HEK293 (cell line): Measurements from ENCODE around the gene SLC43A1.

Experiments
- GLI4 ChIP-seq: fragments of 450-650 bp; formaldehyde crosslinking; IDR thresholded peaks from 2 replicates; pipeline ENCODE4 v1.5.1; 2016; ENCODE audit warnings: missing biosample characterization, missing genetic modification characterization
- KLF17 ChIP-seq: fragments of 450-650 bp; formaldehyde crosslinking; IDR thresholded peaks from 2 replicates; pipeline ENCODE4 v1.5.1; 2016; ENCODE audit warnings: missing biosample characterization, missing genetic modification characterization
- PRDM10 ChIP-seq: fragments of 450-650 bp; formaldehyde crosslinking; IDR thresholded peaks from 2 replicates; pipeline ENCODE4 v1.5.1; 2016; ENCODE audit warnings: missing biosample characterization, missing genetic modification characterization
- TRIM28 ChIP-seq: IDR thresholded peaks from 2 replicates; pipeline ENCODE4 v1.6.1; 2011; ENCODE audit warnings: low read length, control low read depth, borderline replicate concordance
- ZNF16 ChIP-seq: fragments of 450-650 bp; formaldehyde crosslinking; IDR thresholded peaks from 2 replicates; pipeline ENCODE4 v1.5.1; 2016; ENCODE audit warnings: low read depth, missing biosample characterization, missing genetic modification characterization
- ZNF335 ChIP-seq: fragments of 450-650 bp; formaldehyde crosslinking; conservative IDR thresholded peaks from 2 replicates; pipeline ENCODE4 v1.5.1; 2016; ENCODE audit warnings: missing biosample characterization, missing genetic modification characterization
- ZNF341 ChIP-seq: fragments of 450-650 bp; formaldehyde crosslinking; IDR thresholded peaks from 2 replicates; pipeline ENCODE4; 2016; ENCODE audit warnings: low read depth, missing biosample characterization, missing genetic modification characterization
- ZNF354C ChIP-seq: fragments of 450-650 bp; formaldehyde crosslinking; IDR thresholded peaks from 2 replicates; pipeline ENCODE4 v1.5.1; 2016; ENCODE audit warnings: missing biosample characterization, missing genetic modification characterization, low read depth, borderline replicate concordance
- ZNF366 ChIP-seq: fragments of 450-650 bp; formaldehyde crosslinking; conservative IDR thresholded peaks from 2 replicates; pipeline ENCODE4 v1.5.1; 2016; ENCODE audit warnings: missing biosample characterization, missing genetic modification characterization
- ZNF398 ChIP-seq: fragments of 450-650 bp; formaldehyde crosslinking; IDR thresholded peaks from 2 replicates; pipeline ENCODE4 v1.5.1; 2017; ENCODE audit warnings: missing biosample characterization, missing genetic modification characterization
- ZNF561 ChIP-seq: fragments of 450-650 bp; IDR thresholded peaks from 2 replicates; pipeline ENCODE4 v1.5.1; 2018; ENCODE audit warnings: missing biosample characterization, missing genetic modification characterization, borderline replicate concordance
- ZNF571 ChIP-seq: fragments of 450-650 bp; formaldehyde crosslinking; IDR thresholded peaks from 2 replicates; pipeline ENCODE4 v1.5.0; 2017; ENCODE audit warnings: missing biosample characterization, missing genetic modification characterization
- ZNF639 ChIP-seq: fragments of 450-650 bp; formaldehyde crosslinking; IDR thresholded peaks from 2 replicates; pipeline ENCODE4 v1.5.1; 2016; ENCODE audit warnings: missing biosample characterization, missing genetic modification characterization
- ZNF830 ChIP-seq: fragments of 450-650 bp; IDR thresholded peaks from 2 replicates; pipeline ENCODE4 v1.5.0; 2018; ENCODE audit warnings: missing biosample characterization, missing genetic modification characterization, low read depth, mild to moderate bottlenecking, moderate library complexity
- ZNF837 ChIP-seq: fragments of 450-650 bp; formaldehyde crosslinking; IDR thresholded peaks from 2 replicates; pipeline ENCODE4 v1.5.1; 2016; ENCODE audit warnings: missing biosample characterization, missing genetic modification characterization
- TF ChIP-seq, protein P1 (sequence below): fragments of 450-650 bp; formaldehyde crosslinking; IDR thresholded peaks from 2 replicates; pipeline ENCODE4 v1.5.1; 2016; ENCODE audit warnings: missing biosample characterization, missing genetic modification characterization
- TF ChIP-seq, protein P2 (sequence below): fragments of 450-650 bp; formaldehyde crosslinking; IDR thresholded peaks from 2 replicates; pipeline ENCODE4 v1.5.1; 2016; ENCODE audit warnings: missing biosample characterization, missing genetic modification characterization, borderline replicate concordance
- TF ChIP-seq, protein P3 (sequence below): fragments of 450-650 bp; formaldehyde crosslinking; IDR thresholded peaks from 2 replicates; pipeline ENCODE4 v1.5.1; 2016; ENCODE audit warnings: missing biosample characterization, missing genetic modification characterization
- TF ChIP-seq, protein P4 (sequence below): fragments of 450-650 bp; formaldehyde crosslinking; conservative IDR thresholded peaks from 2 replicates; pipeline ENCODE4 v1.5.1; 2016; ENCODE audit warnings: low read depth, missing biosample characterization, missing genetic modification characterization

Gene SLC43A1

DNA sequence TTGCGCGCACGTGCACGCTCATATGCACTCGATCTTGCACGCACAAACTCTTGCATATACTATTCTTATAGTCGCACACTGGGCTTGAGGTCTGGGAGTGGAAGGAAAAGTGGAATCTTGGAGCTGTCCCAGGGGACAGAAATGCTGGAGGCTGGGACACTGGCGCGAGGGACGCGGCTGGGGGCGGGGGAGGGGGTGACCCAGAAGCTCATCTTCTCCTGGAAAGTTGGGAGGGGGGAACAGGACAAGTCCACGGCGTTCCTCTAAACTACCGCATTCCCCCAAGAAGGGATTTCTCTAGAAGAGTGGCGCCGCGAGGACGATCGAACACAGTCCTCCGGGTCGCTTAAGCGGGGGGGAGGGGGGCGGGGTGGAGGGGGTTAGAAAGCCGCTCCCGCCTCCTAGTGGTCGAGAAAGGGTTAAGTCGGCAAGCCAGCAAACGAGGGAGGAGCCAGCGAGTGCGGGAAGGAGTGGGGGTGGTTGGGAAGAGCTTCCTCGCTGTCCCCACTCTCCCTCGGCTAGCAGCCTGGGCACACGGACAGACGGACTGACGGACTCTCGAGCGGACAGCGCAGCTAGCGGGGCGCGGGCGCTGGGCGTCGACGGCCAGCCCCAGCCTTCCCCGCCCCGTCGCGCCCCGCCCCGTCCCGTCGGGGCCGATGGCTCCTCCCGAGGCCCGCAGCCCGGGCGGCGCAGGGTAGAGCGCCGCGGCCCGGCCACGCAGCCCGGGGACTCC is 55.3 kb downstream of the SLC43A1 start, which contains the start of gene RTN4RL2 (continued):
- TF ChIP-seq, protein P1, sequence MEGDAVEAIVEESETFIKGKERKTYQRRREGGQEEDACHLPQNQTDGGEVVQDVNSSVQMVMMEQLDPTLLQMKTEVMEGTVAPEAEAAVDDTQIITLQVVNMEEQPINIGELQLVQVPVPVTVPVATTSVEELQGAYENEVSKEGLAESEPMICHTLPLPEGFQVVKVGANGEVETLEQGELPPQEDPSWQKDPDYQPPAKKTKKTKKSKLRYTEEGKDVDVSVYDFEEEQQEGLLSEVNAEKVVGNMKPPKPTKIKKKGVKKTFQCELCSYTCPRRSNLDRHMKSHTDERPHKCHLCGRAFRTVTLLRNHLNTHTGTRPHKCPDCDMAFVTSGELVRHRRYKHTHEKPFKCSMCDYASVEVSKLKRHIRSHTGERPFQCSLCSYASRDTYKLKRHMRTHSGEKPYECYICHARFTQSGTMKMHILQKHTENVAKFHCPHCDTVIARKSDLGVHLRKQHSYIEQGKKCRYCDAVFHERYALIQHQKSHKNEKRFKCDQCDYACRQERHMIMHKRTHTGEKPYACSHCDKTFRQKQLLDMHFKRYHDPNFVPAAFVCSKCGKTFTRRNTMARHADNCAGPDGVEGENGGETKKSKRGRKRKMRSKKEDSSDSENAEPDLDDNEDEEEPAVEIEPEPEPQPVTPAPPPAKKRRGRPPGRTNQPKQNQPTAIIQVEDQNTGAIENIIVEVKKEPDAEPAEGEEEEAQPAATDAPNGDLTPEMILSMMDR (tag by site-specific recombination) = peak; percentile 11; the same call in 1 of the 2 replicates
- TF ChIP-seq ZNF341 (tag by site-specific recombination) (peak; percentile 91), ZNF561 (tag by site-specific recombination) (no peak), ZNF830 (tag by site-specific recombination) (no peak), ZNF366 (tag by site-specific recombination) (no peak), ZNF639 (tag by site-specific recombination) (no peak), ZNF354C (tag by site-specific recombination) (no peak), ZNF837 (no peak), GLI4 (tag by site-specific recombination) (no peak), ZNF335 (tag by site-specific recombination) (no peak), ZNF398 (peak; percentile 35; the same call in 1 of the 2 replicates), ZNF571 (tag by site-specific recombination) (no peak), TRIM28 (no peak), KLF17 (tag by site-specific recombination) (0 out of 2 replicates have a peak, but pooled peaks have one; percentile 32), PRDM10 (tag by site-specific recombination) (peak; percentile 95), ZNF16 (tag by site-specific recombination) (no peak)
- TF ChIP-seq, protein P2, sequence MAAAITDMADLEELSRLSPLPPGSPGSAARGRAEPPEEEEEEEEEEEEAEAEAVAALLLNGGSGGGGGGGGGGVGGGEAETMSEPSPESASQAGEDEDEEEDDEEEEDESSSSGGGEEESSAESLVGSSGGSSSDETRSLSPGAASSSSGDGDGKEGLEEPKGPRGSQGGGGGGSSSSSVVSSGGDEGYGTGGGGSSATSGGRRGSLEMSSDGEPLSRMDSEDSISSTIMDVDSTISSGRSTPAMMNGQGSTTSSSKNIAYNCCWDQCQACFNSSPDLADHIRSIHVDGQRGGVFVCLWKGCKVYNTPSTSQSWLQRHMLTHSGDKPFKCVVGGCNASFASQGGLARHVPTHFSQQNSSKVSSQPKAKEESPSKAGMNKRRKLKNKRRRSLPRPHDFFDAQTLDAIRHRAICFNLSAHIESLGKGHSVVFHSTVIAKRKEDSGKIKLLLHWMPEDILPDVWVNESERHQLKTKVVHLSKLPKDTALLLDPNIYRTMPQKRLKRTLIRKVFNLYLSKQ (tag by site-specific recombination) = no peak
- TF ChIP-seq, protein P3, sequence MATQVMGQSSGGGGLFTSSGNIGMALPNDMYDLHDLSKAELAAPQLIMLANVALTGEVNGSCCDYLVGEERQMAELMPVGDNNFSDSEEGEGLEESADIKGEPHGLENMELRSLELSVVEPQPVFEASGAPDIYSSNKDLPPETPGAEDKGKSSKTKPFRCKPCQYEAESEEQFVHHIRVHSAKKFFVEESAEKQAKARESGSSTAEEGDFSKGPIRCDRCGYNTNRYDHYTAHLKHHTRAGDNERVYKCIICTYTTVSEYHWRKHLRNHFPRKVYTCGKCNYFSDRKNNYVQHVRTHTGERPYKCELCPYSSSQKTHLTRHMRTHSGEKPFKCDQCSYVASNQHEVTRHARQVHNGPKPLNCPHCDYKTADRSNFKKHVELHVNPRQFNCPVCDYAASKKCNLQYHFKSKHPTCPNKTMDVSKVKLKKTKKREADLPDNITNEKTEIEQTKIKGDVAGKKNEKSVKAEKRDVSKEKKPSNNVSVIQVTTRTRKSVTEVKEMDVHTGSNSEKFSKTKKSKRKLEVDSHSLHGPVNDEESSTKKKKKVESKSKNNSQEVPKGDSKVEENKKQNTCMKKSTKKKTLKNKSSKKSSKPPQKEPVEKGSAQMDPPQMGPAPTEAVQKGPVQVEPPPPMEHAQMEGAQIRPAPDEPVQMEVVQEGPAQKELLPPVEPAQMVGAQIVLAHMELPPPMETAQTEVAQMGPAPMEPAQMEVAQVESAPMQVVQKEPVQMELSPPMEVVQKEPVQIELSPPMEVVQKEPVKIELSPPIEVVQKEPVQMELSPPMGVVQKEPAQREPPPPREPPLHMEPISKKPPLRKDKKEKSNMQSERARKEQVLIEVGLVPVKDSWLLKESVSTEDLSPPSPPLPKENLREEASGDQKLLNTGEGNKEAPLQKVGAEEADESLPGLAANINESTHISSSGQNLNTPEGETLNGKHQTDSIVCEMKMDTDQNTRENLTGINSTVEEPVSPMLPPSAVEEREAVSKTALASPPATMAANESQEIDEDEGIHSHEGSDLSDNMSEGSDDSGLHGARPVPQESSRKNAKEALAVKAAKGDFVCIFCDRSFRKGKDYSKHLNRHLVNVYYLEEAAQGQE (tag by site-specific recombination) = no peak
- TF ChIP-seq, protein P4, sequence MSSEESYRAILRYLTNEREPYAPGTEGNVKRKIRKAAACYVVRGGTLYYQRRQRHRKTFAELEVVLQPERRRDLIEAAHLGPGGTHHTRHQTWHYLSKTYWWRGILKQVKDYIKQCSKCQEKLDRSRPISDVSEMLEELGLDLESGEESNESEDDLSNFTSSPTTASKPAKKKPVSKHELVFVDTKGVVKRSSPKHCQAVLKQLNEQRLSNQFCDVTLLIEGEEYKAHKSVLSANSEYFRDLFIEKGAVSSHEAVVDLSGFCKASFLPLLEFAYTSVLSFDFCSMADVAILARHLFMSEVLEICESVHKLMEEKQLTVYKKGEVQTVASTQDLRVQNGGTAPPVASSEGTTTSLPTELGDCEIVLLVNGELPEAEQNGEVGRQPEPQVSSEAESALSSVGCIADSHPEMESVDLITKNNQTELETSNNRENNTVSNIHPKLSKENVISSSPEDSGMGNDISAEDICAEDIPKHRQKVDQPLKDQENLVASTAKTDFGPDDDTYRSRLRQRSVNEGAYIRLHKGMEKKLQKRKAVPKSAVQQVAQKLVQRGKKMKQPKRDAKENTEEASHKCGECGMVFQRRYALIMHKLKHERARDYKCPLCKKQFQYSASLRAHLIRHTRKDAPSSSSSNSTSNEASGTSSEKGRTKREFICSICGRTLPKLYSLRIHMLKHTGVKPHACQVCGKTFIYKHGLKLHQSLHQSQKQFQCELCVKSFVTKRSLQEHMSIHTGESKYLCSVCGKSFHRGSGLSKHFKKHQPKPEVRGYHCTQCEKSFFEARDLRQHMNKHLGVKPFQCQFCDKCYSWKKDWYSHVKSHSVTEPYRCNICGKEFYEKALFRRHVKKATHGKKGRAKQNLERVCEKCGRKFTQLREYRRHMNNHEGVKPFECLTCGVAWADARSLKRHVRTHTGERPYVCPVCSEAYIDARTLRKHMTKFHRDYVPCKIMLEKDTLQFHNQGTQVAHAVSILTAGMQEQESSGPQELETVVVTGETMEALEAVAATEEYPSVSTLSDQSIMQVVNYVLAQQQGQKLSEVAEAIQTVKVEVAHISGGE = 0 out of 2 replicates have a peak, but pooled peaks have one; percentile 22
